Germinal center (tissue), 1 donor: ENCODE results near the gene KCNG2.

Experiments
- DNase-seq: peaks from one replicate; pipeline ENCODE4 v3.0.0; 2012; ENCODE audit warnings: mixed read lengths, low spot score

KCNG2 gene

GRCh38 chr18:79888016-79888415 lies 90.3 kb downstream of the KCNG2 start:
- DNase-seq = no peak

DNA sequence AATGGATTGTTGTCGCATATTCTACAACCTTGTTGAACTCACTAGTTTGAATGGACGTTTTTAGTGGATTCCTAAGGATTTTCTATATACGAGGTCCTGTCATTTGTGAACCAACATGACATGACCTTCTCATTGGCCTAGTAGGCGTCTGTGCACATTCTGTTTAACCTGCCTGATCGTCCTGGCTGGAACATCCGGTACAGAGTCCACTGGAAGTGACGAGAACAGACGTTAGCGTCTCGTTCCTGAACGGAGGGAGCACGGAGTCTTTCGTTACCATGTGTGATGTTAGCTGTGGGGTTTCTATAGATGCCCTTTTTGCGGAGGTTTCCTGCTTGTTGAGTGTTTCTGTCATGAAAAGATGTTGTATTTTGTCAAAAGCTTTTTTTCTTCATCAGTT lies 91.8 kb downstream of the KCNG2 start:
- DNase-seq = no peak

DNA sequence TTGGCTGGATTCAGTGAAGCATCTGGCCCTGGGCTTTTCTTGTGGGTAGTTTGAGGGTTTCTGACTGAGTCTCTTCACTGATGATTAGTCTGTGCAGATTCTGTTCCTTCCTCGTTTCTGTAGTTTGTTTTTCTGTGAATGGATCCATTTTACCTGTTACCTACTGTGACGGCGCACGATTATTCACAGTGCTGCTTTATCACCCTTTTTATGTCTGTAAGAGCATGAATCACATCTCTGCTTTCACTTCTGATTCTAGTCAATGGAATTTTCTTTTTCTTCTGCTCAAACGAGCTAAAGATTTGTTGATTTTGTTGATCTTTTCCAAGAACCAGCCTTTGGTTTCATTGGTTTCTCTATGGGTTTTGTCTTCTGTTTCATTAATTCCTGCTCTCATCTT lies 92.9 kb downstream of the KCNG2 start:
- DNase-seq = no peak

GRCh38 chr18:79896738-79897137 lies 99.0 kb downstream of the KCNG2 start:
- no peak for DNase-seq

DNA sequence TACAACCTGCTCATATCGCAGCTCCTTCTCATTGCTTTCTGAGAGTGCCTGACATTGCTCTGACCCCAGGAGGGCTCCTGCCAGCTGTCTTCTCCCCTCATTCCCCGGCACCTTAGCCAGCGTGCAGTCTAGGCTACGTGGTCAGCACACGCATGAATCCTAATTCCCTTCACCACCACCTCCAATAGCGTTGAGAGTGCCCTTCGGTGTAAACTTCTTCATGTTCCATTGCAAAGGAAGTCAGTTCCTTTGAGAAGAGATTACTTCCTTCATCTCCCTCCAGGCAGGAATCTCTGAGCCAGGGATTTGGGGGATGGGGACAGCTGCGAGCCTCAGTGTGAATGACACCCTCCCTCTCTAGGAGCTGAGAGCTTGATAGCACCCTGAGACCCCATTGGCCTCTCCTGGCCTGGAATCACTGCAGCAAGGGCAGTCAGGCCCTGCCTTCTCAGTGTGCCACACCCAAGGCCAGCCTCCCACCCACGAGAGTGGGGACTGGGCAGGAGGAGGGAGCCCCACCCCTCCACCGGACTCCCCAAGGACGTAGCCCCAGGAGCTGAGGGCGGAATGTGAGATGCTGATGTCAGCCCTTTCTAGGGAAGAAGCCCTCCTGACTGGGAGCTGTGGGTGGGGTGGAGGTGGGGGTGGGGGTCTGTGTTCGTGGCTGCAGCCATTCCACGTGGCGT lies 100.3 kb downstream of the KCNG2 start:
- DNase-seq = no peak

GRCh38 chr18:79898952-79899608 lies 101.3 kb downstream of the KCNG2 start:
- DNase-seq = no peak

DNA sequence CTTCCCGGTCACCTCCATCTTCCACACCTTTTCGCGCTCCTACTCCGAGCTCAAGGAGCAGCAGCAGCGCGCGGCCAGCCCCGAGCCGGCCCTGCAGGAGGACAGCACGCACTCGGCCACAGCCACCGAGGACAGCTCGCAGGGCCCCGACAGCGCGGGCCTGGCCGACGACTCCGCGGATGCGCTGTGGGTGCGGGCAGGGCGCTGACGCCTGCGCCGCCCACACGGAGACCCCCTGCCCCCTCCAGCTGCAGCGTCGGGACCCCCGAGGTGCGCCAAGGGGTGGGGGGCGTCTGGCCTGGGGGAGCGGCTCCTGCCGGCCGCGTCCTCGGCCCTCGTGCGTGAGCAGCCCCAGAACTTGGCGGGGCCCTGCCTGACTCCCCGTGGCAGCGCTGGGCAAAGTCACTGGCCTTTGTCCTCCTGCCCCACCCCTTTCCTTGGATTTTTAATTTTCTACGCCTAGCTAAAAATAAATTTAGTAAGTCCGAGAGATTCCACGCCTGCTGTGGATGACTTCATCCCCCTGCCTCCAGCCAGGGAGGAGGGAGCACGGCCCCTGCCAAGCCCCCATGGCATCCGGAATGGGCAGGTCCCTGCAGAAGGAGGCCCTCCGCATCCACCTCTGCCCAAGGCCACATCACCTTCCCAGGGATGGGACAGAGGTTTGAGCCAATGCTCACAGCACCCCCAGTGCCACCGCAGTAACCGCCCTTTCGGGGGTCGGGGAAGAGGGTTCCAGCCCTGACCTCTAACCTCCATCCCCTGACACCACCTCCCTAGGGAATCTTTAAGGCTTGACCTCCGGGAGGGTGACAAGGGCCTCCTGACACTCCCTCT lies 102.1 kb downstream of the KCNG2 start:
- no peak for DNase-seq

GRCh38 chr18:79900610-79901570 lies 103.2 kb downstream of the KCNG2 start:
- DNase-seq = no peak

GRCh38 chr18:79901665-79902064 lies 103.9 kb downstream of the KCNG2 start:
- DNase-seq = no peak

DNA sequence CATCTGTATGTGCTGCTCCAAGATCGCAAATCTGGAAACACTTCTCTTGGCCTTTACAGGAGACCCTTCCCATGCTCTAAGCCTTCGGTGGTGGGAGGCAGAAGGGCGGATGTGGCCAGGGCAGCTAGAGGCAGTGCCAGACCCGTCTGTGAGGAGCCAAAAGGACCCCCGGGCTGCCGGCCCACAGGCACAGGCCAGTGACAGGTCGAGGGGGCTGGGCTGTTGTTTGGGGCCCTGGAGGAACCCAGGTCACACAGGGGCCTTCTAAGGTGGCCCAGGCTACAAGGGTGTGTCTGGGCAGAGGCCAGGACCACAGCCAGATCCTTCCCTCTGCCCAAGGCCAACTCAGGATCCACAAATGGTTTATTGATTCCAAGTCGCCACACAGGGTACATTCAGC lies 104.3 kb downstream of the KCNG2 start:
- no peak for DNase-seq

DNA sequence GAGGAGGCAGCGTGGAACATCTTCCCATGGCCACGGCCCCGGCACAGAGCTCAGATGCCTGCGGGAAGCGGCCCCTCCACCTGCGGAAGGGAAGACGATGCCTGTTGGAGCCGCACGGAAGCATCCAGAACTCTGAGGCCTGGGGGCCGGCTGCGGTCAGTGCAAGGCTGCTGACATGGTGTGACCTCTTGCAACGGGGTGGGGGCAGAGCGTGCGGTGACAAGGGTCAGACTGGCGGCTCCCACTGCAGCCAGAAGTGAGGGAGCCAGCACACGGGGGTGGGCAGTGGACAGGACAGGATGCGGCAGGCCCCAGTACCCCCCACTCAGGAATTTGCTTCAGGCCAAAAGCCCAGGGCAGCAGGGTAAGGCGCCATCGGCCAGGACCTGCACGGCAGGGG lies 104.9 kb downstream of the KCNG2 start:
- no peak for DNase-seq

DNA sequence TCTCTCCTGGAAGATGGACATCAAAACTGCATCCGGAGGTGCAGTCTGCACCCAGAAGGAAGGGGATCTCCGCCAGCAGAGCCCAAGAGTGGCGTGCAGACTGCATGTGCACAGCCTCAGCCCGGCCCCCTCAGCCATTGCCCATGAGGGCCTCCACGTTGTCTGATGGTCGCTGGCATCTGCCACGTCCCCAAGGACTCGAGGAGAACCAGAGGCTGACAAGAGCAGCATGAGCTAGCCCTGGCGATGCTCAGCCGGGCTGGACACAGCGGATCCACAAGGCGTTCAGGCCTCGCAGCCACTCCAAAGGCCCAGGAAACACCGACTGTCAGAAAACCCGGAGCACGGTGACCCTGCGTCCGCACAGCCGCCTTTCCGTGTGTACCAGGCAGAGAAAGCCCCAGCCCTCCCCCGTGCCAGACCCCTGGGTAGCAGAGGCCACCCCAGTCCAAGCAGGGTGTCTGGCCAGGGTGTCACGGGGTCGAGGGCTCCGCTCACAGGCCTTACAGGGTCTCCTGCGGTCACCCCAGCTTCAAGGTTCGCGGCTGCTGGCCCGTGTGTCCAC lies 105.4 kb downstream of the KCNG2 start:
- no peak for DNase-seq

GRCh38 chr18:79903787-79904356 lies 106.1 kb downstream of the KCNG2 start:
- DNase-seq = no peak

- DNase-seq = no peak
These were observed 106.8 kb downstream of the KCNG2 start for GRCh38 chr18:79904357-79905147.

GRCh38 chr18:79905389-79905911 lies 107.7 kb downstream of the KCNG2 start:
- DNase-seq = no peak

DNA sequence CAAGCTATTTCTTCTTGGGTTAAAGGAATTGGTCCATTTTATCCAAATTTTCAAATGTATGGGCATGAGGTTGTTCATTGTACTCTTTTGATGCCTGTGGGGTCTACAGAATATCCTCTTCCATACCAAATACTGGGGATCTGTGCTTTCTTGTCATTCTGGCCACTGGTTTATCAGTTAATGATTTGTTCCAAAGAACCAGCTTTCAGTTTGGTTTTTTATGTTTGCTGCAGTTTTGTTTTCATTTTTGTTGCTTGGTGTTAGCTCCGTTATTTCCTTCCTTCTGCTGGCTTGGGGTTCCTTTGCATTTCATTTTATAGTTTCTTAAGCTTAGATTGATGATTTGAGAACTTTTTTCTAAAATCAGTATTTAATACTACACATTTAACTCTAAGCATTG lies 108.3 kb downstream of the KCNG2 start:
- DNase-seq = no peak

- no peak for DNase-seq
These were observed 109.0 kb downstream of the KCNG2 start for GRCh38 chr18:79906706-79907105.

GRCh38 chr18:79910563-79911343 lies 113.0 kb downstream of the KCNG2 start:
- no peak for DNase-seq
